Astrocyte (in vitro differentiated cells and primary cell): ENCODE data around the gene HEATR5A.

Experiments used
- CTCF ChIP-seq: IDR thresholded peaks from 2 replicates; pipeline ENCODE4 v1.5.1; 2011; ENCODE audit warnings: low read depth, mild to moderate bottlenecking, inconsistent platforms, low read length, moderate library complexity; ENCODE audit not compliant: insufficient read depth
- EZH2 ChIP-seq: IDR thresholded peaks from 2 replicates; pipeline ENCODE4 v1.6.1; 2012; ENCODE audit warnings: mild to moderate bottlenecking, low read length, inconsistent platforms; ENCODE audit not compliant: insufficient read depth

GRCh38 chr14:31261859-31262731 is 158.3 kb downstream of the HEATR5A start:
- TF ChIP-seq EZH2 (no peak), CTCF (no peak)
